ENCODE data around the gene COX7A2L. TPM values are rescaled to one million over a fixed set of nuclear protein-coding genes. Genes with fewer than 3 reads are reported as not detected.
"Not testable (repeated sequence)": the region's sequence is repeated elsewhere in the genome, so short reads cannot be mapped to it uniquely, and the experiment has no call there.

COX7A2L gene
- total and polyA plus RNA-seq, 9 donors = 144 to 172 (median 163) TPM

- Histone ChIP-seq H3K4me1 (ENCODE audit: control insufficient read depth, insufficient read depth, low read length) (no peaks in the 10 kb centered on the region), H3K9me3 (replicated peaks; ENCODE audit: control insufficient read depth, low read depth, low read length) (no peaks in the 10 kb centered on the region), H3K4me3 (ENCODE audit: low read length) (no peak overlapping the region), H3K27ac (ENCODE audit: low read length) (no peak overlapping the region), H3K27me3 (ENCODE audit: control insufficient read depth, insufficient read depth, low read length) (no peaks in the 10 kb centered on the region), H3K36me3 (ENCODE audit: control insufficient read depth, insufficient read depth, low read length) (no peaks in the 10 kb centered on the region)
- DNase-seq = no peak
- WGBS (ENCODE audit: insufficient coverage) = 41% methylated on average over 3 of the region's 5 CpGs
Observed at GRCh38 chr2:42390401-42390969, 29.5 kb upstream of the COX7A2L start.

- Histone ChIP-seq H3K27me3 (ENCODE audit: control insufficient read depth, insufficient read depth, low read length) (no peaks in the 10 kb centered on the region), H3K27ac (ENCODE audit: low read length) (no peak overlapping the region), H3K4me3 (ENCODE audit: low read length) (no peak overlapping the region), H3K4me1 (ENCODE audit: control insufficient read depth, insufficient read depth, low read length) (no peaks in the 10 kb centered on the region), H3K36me3 (ENCODE audit: control insufficient read depth, insufficient read depth, low read length) (no peaks in the 10 kb centered on the region), H3K9me3 (replicated peaks; ENCODE audit: control insufficient read depth, low read depth, low read length) (no peaks in the 10 kb centered on the region)
- no CpG with 5 or more reads among the region's 5 CpGs for WGBS (ENCODE audit: insufficient coverage)
- no peak for DNase-seq
Observed at GRCh38 chr2:42386682-42387081, 25.7 kb upstream of the COX7A2L start.

GRCh38 chr2:42385225-42385624 lies 24.2 kb upstream of the COX7A2L start:
- Histone ChIP-seq H3K36me3 (ENCODE audit: control insufficient read depth, insufficient read depth, low read length) (no peaks in the 10 kb centered on the region), H3K27ac (ENCODE audit: low read length) (no peak overlapping the region), H3K4me1 (ENCODE audit: control insufficient read depth, insufficient read depth, low read length) (no peaks in the 10 kb centered on the region), H3K9me3 (replicated peaks; ENCODE audit: control insufficient read depth, low read depth, low read length) (no peaks in the 10 kb centered on the region), H3K27me3 (ENCODE audit: control insufficient read depth, insufficient read depth, low read length) (no peaks in the 10 kb centered on the region), H3K4me3 (ENCODE audit: low read length) (no peak overlapping the region)
- no peak for DNase-seq
- WGBS (ENCODE audit: insufficient coverage) = 0% methylated on average over 1 of the region's 7 CpGs

- H3K4me3 ChIP-seq (ENCODE audit: low read length) = no peak overlapping the region
- no peaks in the 10 kb centered on the region for H3K27me3 ChIP-seq (ENCODE audit: control insufficient read depth, insufficient read depth, low read length)
- no peak overlapping the region for H3K27ac ChIP-seq (ENCODE audit: low read length)
- 72% methylated on average over 8 of the region's 11 CpGs for WGBS (ENCODE audit: insufficient coverage)
- DNase-seq = no peak
- H3K36me3 ChIP-seq (ENCODE audit: control insufficient read depth, insufficient read depth, low read length) = no peaks in the 10 kb centered on the region
- no peaks in the 10 kb centered on the region for H3K4me1 ChIP-seq (ENCODE audit: control insufficient read depth, insufficient read depth, low read length)
- H3K9me3 ChIP-seq (replicated peaks; ENCODE audit: control insufficient read depth, low read depth, low read length) = no peaks in the 10 kb centered on the region
Observed at GRCh38 chr2:42383855-42384530, 23.0 kb upstream of the COX7A2L start.

- 71% methylated on average over 1 of the region's 4 CpGs for WGBS (ENCODE audit: insufficient coverage)
- Histone ChIP-seq H3K27ac (ENCODE audit: low read length) (no peak overlapping the region), H3K9me3 (replicated peaks; ENCODE audit: control insufficient read depth, low read depth, low read length) (no peaks in the 10 kb centered on the region), H3K27me3 (ENCODE audit: control insufficient read depth, insufficient read depth, low read length) (no peaks in the 10 kb centered on the region), H3K36me3 (ENCODE audit: control insufficient read depth, insufficient read depth, low read length) (no peaks in the 10 kb centered on the region), H3K4me1 (ENCODE audit: control insufficient read depth, insufficient read depth, low read length) (no peaks in the 10 kb centered on the region), H3K4me3 (ENCODE audit: low read length) (no peak overlapping the region)
- DNase-seq = no peak
Observed at GRCh38 chr2:42382144-42382543, 21.1 kb upstream of the COX7A2L start.

GRCh38 chr2:42380026-42380425 lies 19.0 kb upstream of the COX7A2L start:
- H3K27me3 ChIP-seq (ENCODE audit: control insufficient read depth, insufficient read depth, low read length); H3K27ac ChIP-seq (ENCODE audit: low read length); DNase-seq; H3K4me3 ChIP-seq (ENCODE audit: low read length); H3K9me3 ChIP-seq (replicated peaks; ENCODE audit: control insufficient read depth, low read depth, low read length); H3K36me3 ChIP-seq (ENCODE audit: control insufficient read depth, insufficient read depth, low read length); H3K4me1 ChIP-seq (ENCODE audit: control insufficient read depth, insufficient read depth, low read length): not testable (repeated sequence)
- 98% methylated on average over 4 of the region's 7 CpGs for WGBS (ENCODE audit: insufficient coverage)

GRCh38 chr2:42378415-42378814 lies 17.4 kb upstream of the COX7A2L start:
- 83% methylated on average over 5 of the region's 9 CpGs for WGBS (ENCODE audit: insufficient coverage)
- no peaks in the 10 kb centered on the region for H3K27me3 ChIP-seq (ENCODE audit: control insufficient read depth, insufficient read depth, low read length)

GRCh38 chr2:42376758-42377157 lies 15.7 kb upstream of the COX7A2L start:
- DNase-seq = no peak
- Histone ChIP-seq H3K4me1 (ENCODE audit: control insufficient read depth, insufficient read depth, low read length) (no peaks in the 10 kb centered on the region), H3K27me3 (ENCODE audit: control insufficient read depth, insufficient read depth, low read length) (no peaks in the 10 kb centered on the region), H3K9me3 (replicated peaks; ENCODE audit: control insufficient read depth, low read depth, low read length) (no peaks in the 10 kb centered on the region), H3K4me3 (ENCODE audit: low read length) (no peak overlapping the region), H3K36me3 (ENCODE audit: control insufficient read depth, insufficient read depth, low read length) (no peaks in the 10 kb centered on the region), H3K27ac (ENCODE audit: low read length) (no peak overlapping the region)
- WGBS (ENCODE audit: insufficient coverage) = 82% methylated on average over 3 of the region's 7 CpGs

More at GRCh38 chr2:42378415-42378814, 17.4 kb upstream of the COX7A2L start:
- Histone ChIP-seq H3K9me3 (replicated peaks; ENCODE audit: control insufficient read depth, low read depth, low read length) (no peaks in the 10 kb centered on the region), H3K27ac (ENCODE audit: low read length) (no peak overlapping the region), H3K4me1 (ENCODE audit: control insufficient read depth, insufficient read depth, low read length) (no peaks in the 10 kb centered on the region), H3K4me3 (ENCODE audit: low read length) (no peak overlapping the region), H3K36me3 (ENCODE audit: control insufficient read depth, insufficient read depth, low read length) (no peaks in the 10 kb centered on the region)
- DNase-seq = no peak

GRCh38 chr2:42372474-42373200 lies 11.6 kb upstream of the COX7A2L start:
- H3K27ac ChIP-seq (ENCODE audit: low read length) = no peak overlapping the region
- H3K4me1 ChIP-seq (ENCODE audit: control insufficient read depth, insufficient read depth, low read length) = peaks cover 2% of the 10 kb centered on the region
- no peak overlapping the region for H3K4me3 ChIP-seq (ENCODE audit: low read length)
- H3K27me3 ChIP-seq (ENCODE audit: control insufficient read depth, insufficient read depth, low read length) = peaks cover under 1% of the 10 kb centered on the region
- no peaks in the 10 kb centered on the region for H3K36me3 ChIP-seq (ENCODE audit: control insufficient read depth, insufficient read depth, low read length)
- DNase-seq = no peak
- 0% methylated on average over 1 of the region's 3 CpGs for WGBS (ENCODE audit: insufficient coverage)
- no peaks in the 10 kb centered on the region for H3K9me3 ChIP-seq (replicated peaks; ENCODE audit: control insufficient read depth, low read depth, low read length)

- Histone ChIP-seq H3K9me3 (replicated peaks; ENCODE audit: control insufficient read depth, low read depth, low read length) (no peaks in the 10 kb centered on the region), H3K27ac (ENCODE audit: low read length) (no peak overlapping the region), H3K36me3 (ENCODE audit: control insufficient read depth, insufficient read depth, low read length) (no peaks in the 10 kb centered on the region), H3K27me3 (ENCODE audit: control insufficient read depth, insufficient read depth, low read length) (peaks cover 2% of the 10 kb centered on the region), H3K4me3 (ENCODE audit: low read length) (no peak overlapping the region), H3K4me1 (ENCODE audit: control insufficient read depth, insufficient read depth, low read length) (peaks cover 2% of the 10 kb centered on the region)
- WGBS (ENCODE audit: insufficient coverage) = 70% methylated on average over 9 of the region's 11 CpGs
- DNase-seq = no peak
Observed at GRCh38 chr2:42371611-42372473, 10.8 kb upstream of the COX7A2L start.

All from muscle of leg (tissue), 11 donors.